NCI-H1048 (cell line): ENCODE results near the gene INSC.

Experiments used
- DNase-seq: peaks from one replicate; lab custom pipeline; 2025; lab: John Stamatoyannopoulos, UW

INSC gene

GRCh38 chr11:15216678-15217077 lies 102.0 kb downstream of the INSC start:
- DNase-seq, result no peak

GRCh38 chr11:15217416-15217815 lies 102.7 kb downstream of the INSC start:
- no peak for DNase-seq

DNA sequence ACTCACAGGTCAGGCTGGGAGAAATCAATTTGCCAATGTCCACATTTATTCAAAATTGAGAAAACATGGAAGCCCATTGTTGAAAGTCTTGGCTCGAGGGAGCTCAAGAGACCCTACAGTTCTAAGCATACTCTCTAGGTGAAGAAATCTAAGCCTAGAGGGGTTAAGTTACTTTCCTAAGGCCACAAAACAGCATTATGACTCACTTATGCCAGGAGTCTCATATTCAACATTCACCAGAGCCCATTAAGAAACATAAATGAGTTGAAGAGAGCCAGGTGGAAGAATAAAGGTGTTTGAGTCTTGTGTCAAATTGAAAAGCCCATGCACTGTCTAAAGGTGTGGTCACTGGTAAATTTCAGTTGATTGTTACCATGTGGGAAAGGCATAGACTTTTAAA lies 108.1 kb downstream of the INSC start:
- DNase-seq, result no peak

- no peak for DNase-seq
Observed at GRCh38 chr11:15223318-15223717, 108.6 kb downstream of the INSC start.

- no peak for DNase-seq
Observed at GRCh38 chr11:15224466-15224865, 109.7 kb downstream of the INSC start.

DNA sequence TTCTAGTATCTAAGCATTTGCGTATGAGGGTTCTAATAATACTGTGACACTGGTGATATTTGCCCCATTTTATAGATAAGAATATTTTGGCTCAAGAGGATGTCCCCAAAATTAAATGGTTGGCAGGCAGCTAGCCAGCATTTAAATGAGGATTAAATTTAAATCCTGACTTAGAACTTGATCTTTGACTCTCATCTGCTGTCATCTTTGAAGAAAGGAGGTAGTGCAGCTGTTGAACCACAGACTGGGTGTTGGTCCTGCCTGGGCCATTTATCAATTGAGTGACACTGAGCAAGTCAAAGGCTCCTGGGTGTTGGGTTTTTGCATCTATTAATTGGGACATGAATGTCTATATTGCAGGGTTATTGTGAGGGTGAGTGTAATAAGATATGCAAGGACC lies 112.3 kb downstream of the INSC start:
- no peak for DNase-seq

DNA sequence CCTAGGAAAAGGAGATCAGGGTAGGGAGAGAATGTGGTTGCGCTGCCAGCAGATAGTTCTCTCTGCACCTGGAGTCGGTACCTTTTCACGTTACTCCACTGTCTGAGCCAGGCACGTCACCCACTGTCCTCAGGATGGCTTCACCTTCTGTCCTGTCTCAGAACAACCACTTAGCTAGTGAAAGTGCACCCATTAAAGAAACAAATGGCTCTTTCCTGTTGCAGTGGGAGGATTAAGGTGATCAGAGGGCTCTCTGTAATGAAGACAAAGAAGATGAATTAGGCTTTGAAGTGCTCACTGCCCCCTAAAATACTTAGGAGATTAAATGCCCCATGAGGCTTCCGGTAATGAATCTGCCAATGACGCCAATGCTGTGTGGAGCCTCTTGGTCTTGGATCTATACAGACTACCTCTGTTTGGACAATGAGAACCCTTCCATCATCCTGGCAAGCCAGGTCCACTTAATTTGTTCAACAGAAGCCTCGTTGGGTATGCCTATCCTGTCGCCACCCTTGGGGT lies 113.7 kb downstream of the INSC start:
- DNase-seq, result no peak

GRCh38 chr11:15229069-15229468 lies 114.3 kb downstream of the INSC start:
- no peak for DNase-seq

GRCh38 chr11:15232496-15232895 lies 117.8 kb downstream of the INSC start:
- no peak for DNase-seq

GRCh38 chr11:15233371-15234165 lies 118.8 kb downstream of the INSC start:
- no peak for DNase-seq

DNA sequence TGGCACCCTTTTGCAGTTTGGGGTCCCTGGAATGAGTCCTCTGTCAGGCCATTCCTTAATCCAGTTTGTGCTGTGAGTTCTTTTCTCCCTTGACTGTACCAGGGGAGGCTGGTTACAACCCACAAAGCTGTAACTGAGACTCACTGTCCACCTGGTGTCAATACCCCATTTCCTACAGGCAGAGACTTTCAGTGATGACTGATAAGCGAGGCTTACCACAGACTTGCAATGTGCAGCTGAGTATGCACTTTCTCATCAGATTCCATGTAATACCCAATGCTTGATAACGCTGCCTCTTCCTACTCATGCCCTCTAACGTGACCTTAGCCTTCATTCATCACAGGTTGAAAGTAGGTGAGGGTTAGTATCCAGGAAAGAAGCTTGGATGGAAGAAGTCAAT lies 120.1 kb downstream of the INSC start:
- no peak for DNase-seq

DNA sequence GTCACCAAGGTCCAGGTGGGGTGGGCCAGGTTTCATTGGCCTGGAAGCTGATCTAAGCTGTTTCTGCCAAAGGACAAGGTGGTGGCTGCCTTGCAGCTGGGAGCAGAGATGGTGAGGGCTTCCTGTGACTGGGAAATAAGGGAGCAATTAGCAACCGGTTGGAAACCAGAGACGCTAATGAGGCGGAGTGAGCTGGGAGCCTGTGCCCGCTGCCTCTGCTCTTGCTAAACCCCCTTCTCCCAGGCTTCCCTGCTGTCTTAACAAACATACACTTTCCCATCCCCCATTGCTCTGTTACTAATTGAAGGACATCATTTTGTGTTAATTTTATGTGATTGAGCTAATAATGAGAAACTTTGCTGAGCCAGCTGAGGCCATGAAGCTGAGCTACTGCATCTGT lies 121.8 kb downstream of the INSC start:
- no peak for DNase-seq

DNA sequence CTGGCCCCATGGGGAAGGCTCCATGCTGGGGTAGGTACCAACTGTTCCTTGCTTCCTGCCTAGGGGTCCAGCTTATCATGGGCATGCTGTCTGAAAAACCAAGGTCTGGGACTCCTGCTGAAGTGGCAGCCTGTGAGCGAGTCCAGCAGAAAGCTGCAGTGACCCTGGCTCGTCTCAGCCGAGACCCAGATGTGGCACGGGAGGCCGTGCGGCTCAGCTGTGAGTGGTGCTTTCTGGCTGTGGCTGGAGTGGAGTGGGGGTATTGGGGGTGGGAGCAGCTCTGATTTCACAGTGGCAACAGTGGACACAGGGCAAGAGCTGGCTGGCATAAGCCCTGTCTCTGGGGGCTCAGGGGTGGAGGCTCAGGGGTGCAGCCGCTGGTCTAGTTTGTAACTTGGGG lies 124.1 kb downstream of the INSC start:
- DNase-seq, result no peak

GRCh38 chr11:15248749-15249148 lies 134.0 kb downstream of the INSC start:
- DNase-seq, result no peak

DNA sequence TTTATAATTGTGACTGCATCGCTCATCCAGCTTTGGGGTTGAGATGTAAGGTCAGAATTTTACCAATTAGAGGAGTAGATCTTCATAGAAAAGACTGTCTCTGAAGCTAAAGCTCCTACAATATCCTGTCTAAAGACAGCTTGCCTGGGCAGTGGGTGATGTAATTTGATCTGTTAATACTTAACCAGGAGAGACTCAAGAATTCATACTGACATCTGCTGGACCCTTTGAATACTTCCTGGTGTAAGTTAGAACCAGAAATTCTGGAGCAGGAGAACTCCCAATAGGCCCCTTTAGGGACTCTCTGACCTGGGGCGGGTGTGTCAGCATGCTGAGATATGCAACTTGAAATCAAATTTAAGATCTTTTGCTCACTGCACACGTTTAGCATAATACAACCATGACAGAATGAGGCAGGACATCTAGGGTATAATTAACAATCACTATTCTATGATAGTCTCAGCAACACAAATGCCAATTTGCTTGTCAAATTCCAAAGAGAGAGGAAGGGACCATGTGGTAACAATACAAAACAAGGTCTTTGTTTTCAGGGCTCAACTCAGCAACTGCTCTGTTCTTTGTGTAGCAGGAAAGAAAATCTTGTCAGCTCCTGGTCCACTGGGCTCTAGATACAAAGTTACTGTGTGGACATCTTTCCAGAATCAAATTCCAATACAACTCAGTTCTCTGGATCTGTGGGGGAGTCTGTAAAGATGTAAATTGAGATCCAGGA lies 143.9 kb downstream of the INSC start:
- peak; percentile 23 for DNase-seq

DNA sequence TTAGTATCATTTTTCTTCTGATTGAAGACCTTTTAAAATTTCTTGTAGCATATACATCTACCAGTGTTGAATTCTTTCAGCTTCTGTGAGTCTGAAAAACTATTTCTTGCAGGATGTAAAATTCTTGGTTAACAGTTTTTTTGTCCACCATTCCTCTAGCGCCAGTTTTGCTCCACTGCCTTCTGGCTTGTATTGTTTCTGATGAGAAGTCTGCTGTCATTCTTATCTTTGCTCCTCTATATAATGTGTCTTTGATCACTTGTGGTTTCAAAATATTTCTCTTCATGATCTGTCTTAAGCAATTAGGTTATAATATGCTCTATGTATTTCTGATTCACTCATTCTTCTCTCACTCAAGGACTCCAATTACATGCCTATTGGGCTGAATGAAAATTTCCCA lies 152.3 kb downstream of the INSC start:
- no peak for DNase-seq

GRCh38 chr11:15268598-15268997 lies 153.9 kb downstream of the INSC start:
- no peak for DNase-seq

DNA sequence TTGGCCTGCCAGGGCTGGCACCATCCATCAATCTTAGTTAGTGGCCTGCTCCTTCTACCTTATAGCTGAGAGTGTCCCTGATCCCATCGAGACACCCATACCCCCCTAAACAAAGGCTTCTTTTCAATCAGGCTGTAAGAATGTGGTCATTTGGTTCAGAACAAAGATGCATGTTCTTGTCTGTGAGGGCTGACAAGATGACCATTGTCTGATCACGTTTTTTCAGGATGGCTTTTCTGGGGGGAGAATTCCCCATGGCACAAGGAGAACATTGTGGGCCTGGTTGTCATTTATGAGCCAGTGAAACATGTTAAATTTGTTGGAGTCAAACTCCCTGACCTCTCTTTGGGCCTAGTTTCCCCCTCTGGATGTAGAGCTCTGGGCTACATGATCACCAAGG lies 160.4 kb downstream of the INSC start:
- DNase-seq, result no peak

GRCh38 chr11:15276621-15277020 lies 161.9 kb downstream of the INSC start:
- no peak for DNase-seq

DNA sequence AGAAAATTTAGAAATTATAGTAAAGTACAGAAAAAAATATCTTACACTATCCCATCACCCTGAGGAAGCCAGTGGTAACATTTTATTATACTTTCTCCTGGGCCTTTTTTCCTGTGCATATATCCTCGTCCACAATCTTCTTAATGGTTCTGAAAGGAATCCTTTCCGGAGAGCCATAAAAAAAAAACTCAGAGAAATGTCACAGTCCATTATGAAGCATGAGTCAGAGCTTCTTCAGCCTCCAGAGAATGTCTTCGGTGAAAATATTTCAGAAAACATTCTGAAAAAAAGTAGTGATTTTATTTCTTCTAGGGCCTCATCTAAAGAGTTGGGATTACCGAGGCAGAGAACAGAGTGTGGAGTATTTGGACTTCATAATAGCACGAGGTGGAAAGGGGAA lies 163.4 kb downstream of the INSC start:
- DNase-seq, result no peak

DNA sequence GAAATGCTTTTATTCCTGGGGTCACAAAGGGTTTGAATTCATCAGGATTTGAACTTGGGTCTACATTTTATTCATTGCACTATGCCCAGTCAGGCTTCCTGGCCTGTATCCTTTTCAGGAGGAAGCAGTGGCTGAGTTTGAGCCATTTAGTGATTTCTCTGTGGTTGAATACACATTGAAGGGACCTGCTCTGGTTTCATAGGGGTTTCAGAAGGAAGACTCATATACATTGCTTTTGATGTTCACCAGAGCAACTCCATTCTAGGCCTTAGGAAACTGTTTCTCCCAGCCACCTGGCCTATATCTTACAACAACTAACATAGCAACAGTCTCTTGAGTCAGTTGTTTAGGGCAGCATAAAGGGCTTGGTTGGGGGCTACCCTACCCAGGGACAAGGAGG lies 165.7 kb downstream of the INSC start:
- no peak for DNase-seq

GRCh38 chr11:15282754-15283153 lies 168.0 kb downstream of the INSC start:
- DNase-seq, result no peak

GRCh38 chr11:15286465-15286864 lies 171.7 kb downstream of the INSC start:
- no peak for DNase-seq
